Placental epithelial cell (primary cell): Measurements from ENCODE around the gene TMEM190. TPM values are rescaled to one million over a fixed set of nuclear protein-coding genes. Genes with fewer than 3 reads are reported as not detected.

ENCODE experiments used
- total RNA-seq: library from RNA; depleted of rRNA; stranded (reverse); fragments of >200 nt; gene quantifications from 2 replicates; pipeline ENCODE4 v1.2.3, GENCODE V29; 2012

Gene TMEM190
- total RNA-seq = 2.0 TPM in 1 of 2 replicates, not detected in the other

DNA sequence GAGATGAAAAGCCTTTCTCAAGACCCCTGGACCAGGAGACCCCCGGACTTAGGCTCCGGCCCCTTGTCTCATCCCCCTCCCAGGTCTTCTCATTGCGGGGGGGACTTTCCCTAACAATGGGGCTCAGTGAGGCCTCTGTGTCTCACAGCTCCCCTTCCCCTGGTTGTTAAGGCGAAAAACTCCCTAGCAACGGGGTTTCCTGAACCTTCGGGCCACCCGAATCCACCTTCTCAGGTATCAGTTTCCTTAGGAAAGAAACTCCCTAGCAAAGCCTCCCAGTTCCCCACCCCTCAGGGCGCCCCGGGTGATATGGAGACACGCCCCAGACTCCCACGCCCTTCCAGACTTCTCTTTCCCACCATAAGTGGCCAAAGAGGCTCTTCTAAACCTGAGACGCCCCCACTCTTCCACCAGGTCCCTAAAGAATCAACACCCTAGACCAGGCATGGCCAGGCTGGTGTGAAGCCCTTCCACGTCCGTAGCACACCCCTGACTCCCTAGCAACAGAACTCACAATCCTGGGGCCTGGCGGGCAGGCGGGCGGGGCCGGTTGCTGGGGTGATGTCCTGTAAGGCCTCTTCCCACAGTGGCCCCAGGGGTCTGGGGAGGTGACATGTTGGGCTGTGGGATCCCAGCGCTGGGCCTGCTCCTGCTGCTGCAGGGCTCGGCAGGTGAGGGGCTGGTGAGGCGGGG lies at the start of gene TMEM190:
Gene TMEM190, plus strand, starts transcription at position 586 of the 693 bp plus-strand sequence. Its CDS starts 28 bp downstream, at position 614.

DNA sequence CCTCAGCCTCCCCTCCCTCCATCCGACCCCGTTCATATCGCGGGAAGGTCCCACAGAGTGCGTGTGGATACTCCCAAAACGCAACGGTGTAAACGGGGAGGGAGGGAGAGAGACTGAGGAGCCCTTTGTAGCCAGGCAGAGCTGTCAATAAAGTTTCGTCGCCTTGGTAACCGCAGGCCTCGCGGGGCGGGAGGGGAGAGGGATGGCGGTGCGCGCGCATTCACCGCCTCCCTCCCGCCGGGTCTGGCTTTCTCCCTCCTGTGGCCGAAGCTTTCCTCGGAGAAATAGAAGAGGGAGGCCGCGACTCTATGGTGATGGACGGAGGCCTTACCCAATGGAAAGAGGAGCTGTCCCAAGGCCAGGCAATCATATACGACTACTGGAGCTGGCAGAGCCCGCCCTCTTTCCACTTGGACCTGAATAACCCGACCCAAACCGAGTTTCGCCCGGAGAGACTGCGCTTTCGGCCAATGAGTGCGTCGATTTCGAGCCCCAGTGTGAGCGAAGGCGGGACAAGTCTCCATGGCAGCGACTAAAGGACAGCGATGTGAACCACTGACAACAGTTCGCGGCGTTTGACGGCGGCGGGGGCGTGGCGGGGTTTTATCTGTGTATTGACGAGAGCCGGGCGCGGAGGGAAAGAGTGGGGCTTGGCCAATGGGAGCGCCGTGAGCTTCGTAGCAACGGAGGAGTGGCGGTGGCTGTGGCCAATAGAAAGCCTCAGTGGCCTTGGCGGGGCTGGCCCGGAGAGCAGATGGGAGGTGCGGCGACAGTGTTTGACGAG lies 37.3 kb upstream of the TMEM190 start, which contains the start of gene KMT5C:
Gene KMT5C, plus strand, starts transcription at position 772 of the 784 bp plus-strand sequence. CDS start 2,061 bp downstream, outside the sequence.

DNA sequence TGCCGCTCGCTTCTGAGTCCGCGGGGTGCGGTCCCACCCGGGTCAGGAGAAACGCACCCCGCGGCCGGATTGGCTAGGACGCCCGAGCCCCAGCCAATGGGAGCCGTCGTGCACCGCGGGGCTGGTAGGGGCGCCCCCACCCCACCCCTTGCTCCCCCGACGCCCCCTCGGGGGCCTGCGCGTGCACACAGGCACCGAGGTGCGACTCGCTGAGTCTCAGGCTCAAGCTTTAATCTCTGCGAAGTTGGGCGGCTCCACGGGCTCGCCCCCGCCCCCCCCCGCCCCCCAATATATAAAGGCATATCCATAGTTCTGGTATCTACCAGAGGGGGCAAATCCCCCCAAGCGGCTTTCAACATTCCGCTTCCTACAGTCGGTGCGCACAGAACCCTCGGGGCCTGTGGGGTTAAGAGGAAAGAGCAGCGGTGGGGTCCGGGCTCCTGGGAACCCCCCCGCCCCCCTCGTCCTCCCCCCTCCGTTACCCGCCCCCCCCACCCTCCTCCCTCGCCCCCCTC lies 21.9 kb upstream of the TMEM190 start, which contains the start of gene COX6B2:
Gene COX6B2, minus strand, starts transcription at position 22 of the 515 bp plus-strand sequence. CDS start 198 bp downstream, outside the sequence.

DNA sequence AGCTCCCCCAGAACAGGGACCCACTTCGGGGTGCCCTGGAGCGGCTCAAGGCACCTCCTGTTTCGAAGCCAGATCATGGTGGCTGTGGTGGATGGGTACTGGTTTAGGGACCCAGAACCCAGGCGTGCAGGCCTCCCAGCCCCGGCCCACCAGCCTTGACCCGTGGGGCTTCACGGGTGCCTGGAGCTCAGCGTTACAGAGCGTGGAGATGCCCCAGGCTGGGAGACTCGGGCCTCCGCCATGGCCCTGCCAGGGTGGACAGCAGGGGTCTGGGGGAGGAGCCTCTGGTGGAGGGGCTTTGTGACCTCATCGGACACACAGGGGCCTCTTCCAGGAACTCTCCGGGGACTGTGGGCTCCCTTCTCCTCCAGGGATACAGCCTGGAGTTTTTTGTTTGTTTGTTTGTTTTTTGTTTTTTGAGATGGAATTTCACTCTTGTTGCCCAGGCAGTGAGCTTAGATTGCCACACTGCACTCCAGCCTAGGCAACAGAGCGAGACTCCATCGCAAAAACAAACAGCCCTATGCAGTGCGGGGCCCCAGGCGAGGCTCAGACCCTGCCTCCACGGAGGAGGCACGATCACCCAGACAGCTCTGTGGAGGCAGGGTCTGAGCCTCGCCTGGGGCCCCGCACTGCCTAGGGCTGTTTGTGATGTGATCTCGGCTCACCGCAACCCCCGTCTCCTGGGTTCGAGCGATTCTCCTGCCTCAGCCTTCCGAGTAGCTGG lies 13.5 kb upstream of the TMEM190 start, which contains the start of gene GARIN5B:
Gene GARIN5B, minus strand, starts transcription at position 271 of the 727 bp plus-strand sequence. Its CDS starts 194 bp downstream, at position 77.

DNA sequence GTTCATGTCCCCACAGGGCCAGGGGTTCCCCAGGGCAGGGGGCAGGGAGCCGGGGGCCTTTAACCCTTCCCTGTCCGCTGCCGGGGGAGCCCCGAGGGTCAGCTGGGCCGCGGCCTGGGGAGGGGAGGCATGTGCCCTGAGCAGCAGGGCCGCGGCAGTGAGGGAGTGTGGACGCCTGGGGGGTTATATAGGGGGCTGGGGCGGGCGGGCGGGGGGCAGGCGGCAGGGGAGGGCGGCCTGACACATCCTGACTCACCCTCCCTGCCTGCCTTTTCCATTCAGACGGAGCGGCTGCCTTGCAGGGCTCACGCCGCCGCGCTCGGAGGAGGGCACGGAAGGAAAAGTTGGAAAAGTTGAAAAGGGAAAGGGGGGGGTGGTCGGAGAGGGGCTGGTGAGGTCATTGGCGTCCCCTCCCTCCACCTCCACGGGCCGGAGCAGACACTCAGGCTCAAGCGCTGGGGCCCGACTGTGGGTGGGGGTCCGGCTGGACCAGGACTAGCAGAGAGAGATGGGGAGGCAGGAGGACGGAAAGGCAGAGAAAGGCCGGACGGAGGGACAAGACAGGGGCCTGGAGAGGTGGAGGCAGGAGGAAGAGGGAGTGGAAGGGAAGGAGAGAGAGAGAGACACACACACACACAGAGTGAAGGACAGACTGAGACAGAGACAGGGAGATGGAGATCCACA lies 6.2 kb upstream of the TMEM190 start, which contains the start of gene IL11:
Gene IL11, minus strand, starts transcription at position 159 of the 684 bp plus-strand sequence. Its CDS starts 153 bp downstream, at position 6.

DNA sequence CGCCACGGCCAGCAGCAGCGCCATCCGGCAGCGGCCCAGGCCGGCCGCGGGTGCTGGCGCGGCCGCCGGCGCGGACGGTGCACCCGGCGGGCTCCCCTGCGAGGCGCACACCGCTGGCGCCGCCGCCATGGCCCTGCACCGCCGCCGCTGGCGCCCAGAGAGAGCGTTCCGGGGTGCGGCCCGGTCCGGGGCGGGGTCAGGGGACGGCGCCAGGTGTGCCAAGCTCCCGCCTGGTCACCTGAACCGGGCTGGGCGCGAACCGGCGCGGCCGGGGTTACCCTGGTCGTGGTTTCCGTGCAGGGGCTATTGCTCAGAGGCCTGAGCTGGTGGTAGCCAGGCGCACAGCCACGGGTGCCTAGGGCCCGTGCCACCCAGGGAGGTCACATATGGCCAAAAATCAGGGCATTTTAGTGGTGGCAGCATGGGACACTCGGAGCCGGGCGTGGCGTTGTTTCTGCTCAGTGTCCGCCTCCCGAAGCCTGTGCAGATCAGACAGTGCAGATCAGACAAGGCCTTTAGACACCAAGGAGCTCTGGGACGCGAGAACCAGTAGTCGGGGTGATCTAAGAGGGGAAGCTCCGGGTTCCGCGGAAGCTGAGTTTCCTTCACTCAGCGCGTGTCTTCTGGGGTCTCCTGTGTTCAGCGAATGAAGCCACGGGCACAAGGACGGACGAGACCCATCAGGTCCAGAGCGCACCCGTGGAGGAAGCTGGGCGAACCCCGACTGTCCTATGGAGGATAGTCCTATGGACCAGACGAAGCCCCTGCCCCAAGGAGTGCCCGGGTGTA lies 7.7 kb downstream of the TMEM190 start, which contains the start of gene TMEM238:
Gene TMEM238, minus strand, starts transcription at position 162 of the 789 bp plus-strand sequence. Its CDS starts 33 bp downstream, at position 129.

DNA sequence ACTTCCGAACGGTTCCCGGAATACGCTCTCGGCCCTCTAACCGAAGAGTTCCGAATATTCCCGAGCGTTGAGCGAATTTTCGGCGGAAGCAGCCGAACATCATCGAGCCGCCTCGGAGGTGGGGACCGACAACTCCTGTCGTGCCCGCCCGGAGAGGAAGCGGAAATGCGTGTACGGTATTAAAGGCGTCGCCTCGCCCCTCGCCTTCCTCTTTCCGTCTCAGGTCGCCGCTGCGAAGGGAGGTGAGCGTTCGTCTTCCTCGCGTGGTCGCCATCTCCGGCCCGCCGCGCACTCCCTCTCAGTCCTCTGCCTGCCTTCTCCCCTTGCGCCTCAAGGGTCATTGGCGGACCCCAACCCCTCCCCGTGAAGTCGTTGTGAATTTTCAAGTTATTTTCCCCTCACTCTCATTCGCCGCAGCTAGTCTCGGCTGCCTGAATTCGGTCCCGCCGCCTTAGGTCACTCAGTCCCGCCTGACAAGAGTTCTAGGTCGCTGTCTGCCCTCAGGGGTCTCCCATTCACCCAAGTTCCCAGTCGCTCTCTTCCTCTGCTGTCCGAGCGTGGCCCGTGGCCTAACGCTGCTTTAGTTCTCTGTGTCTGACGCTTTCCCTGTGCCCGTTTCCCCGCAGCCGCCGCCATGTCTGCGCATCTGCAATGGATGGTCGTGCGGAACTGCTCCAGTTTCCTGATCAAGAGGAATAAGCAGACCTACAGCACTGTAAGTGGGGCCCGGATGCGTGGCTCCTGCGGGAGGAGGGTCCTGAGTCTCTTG lies 9.3 kb downstream of the TMEM190 start, which contains the start of gene RPL28:
Gene RPL28, plus strand, starts transcription at position 209 of the 769 bp plus-strand sequence. Its CDS starts 426 bp downstream, at position 635.

DNA sequence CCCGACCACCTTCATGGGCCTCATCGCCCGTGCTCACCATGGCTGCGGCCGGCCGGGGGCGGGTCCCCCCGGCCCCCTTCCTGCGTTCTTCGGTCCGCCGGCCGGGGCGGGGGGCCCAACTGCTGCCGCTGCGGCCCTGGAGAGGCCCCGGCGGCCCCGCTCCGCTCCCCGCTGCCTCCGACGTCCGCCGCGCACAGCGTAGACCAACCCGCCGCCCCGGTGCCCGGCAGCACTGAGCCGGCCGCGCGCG lies 30.8 kb downstream of the TMEM190 start, which contains the start of gene UBE2S:
Gene UBE2S, minus strand, starts transcription at position 239 of the 250 bp plus-strand sequence. Its CDS starts 199 bp downstream, at position 40.

Other genes starting within 250 kb of the TMEM190 start
- gene TNNT1, start 227.6 kb upstream of the TMEM190 start, total RNA-seq = 28.4 and 80.9 TPM in 2 replicates
- gene TNNI3, start 219.1 kb upstream of the TMEM190 start, total RNA-seq = 0.43 TPM in 1 of 2 replicates, not detected in the other
- gene DNAAF3, start 210.2 kb upstream of the TMEM190 start, total RNA-seq = 0.76 TPM in 1 of 2 replicates, not detected in the other
- not detected in 2 replicates for gene SYT5, start 196.5 kb upstream of the TMEM190 start, total RNA-seq
- under 0.01 and 0.22 TPM in 2 replicates for gene PTPRH, start 167.3 kb upstream of the TMEM190 start, total RNA-seq
- 3.9 TPM in 2 replicates for gene TMEM86B, start 148.1 kb upstream of the TMEM190 start, total RNA-seq
- 32.2 and 54.1 TPM in 2 replicates for gene PPP6R1, start 117.8 kb upstream of the TMEM190 start, total RNA-seq
- 20.4 and 64.0 TPM in 2 replicates for gene HSPBP1, start 96.7 kb upstream of the TMEM190 start, total RNA-seq
- gene BRSK1, start 92.8 kb upstream of the TMEM190 start, total RNA-seq = 0.79 and 2.2 TPM in 2 replicates
- gene TMEM150B, start 51.5 kb upstream of the TMEM190 start, total RNA-seq = not detected in 2 replicates
- gene KMT5C, start 37.0 kb upstream of the TMEM190 start, total RNA-seq = 10.5 and 24.3 TPM in 2 replicates
- gene COX6B2, start 22.1 kb upstream of the TMEM190 start, total RNA-seq = 0.11 and 0.79 TPM in 2 replicates
- gene GARIN5B, start 13.6 kb upstream of the TMEM190 start, total RNA-seq = 0.39 TPM in 1 of 2 replicates, not detected in the other
- gene IL11, start 6.4 kb upstream of the TMEM190 start, total RNA-seq = 5.1 and 7.7 TPM in 2 replicates
- 0.39 and 3.7 TPM in 2 replicates for gene TMEM238, start 7.5 kb downstream of the TMEM190 start, total RNA-seq
- gene RPL28, start 9.1 kb downstream of the TMEM190 start, total RNA-seq = 362 and 492 TPM in 2 replicates
- 30.2 and 81.9 TPM in 2 replicates for gene UBE2S, start 31.0 kb downstream of the TMEM190 start, total RNA-seq
- gene SHISA7, start 66.5 kb downstream of the TMEM190 start, total RNA-seq = not detected in 2 replicates
- 63.6 and 80.4 TPM in 2 replicates for gene ISOC2, start 84.8 kb downstream of the TMEM190 start, total RNA-seq
- not detected in 2 replicates for gene C19orf85, start 87.9 kb downstream of the TMEM190 start, total RNA-seq
- gene ZNF628, start 99.8 kb downstream of the TMEM190 start, total RNA-seq = 2.0 and 2.8 TPM in 2 replicates
- 7.7 and 10.6 TPM in 2 replicates for gene NAT14, start 108.4 kb downstream of the TMEM190 start, total RNA-seq
- gene SSC5D, start 111.6 kb downstream of the TMEM190 start, total RNA-seq = 0.22 and 1.2 TPM in 2 replicates
- not detected in 2 replicates for gene SBK2, start 160.3 kb downstream of the TMEM190 start, total RNA-seq
- not detected in 2 replicates for gene SBK3, start 168.7 kb downstream of the TMEM190 start, total RNA-seq
- 7.1 and 7.6 TPM in 2 replicates for gene ZNF579, start 204.0 kb downstream of the TMEM190 start, total RNA-seq
- 5.1 and 8.9 TPM in 2 replicates for gene FIZ1, start 222.7 kb downstream of the TMEM190 start, total RNA-seq
- 7.5 and 14.1 TPM in 2 replicates for gene ZNF524, start 223.5 kb downstream of the TMEM190 start, total RNA-seq
- gene ZNF865, start 228.8 kb downstream of the TMEM190 start, total RNA-seq = 1.8 and 2.0 TPM in 2 replicates
- gene ZNF784, start 247.7 kb downstream of the TMEM190 start, total RNA-seq = 7.5 and 11.0 TPM in 2 replicates